Caco-2 (cell line): ENCODE measurements around the gene MMADHC. TPM values are rescaled to one million over a fixed set of nuclear protein-coding genes. Genes with fewer than 3 reads are reported as not detected.

Experiments
- BruUV-seq: library from RNA; stranded (reverse); fragments of 400-500 nt; replicated peaks from 2 replicates; lab custom pipeline; 2021; lab: Mats Ljungman, UMichigan
- CTCF ChIA-PET: fragments of 300-600 bp; sonication (Branson Sonifier 250); formaldehyde crosslinking; loops from one replicate; lab custom pipeline; 2022; ENCODE audit warnings: antibody characterized with exemption; lab: Charles Lee
- POLR2A ChIA-PET: fragments of 300-600 bp; sonication (Branson Sonifier 250); formaldehyde crosslinking; loops from one replicate; lab custom pipeline; 2022; ENCODE audit warnings: antibody characterized with exemption; lab: Charles Lee
- DNase-seq, 2 experiments: peaks; one replicate each; pipeline versions ENCODE4 v3.0.0 to v3.0.0-alpha.2; 2020 to 2022
- H3K27me3 ChIP-seq: replicated peaks from 2 replicates; pipeline ENCODE4 v1.6.0; 2011; ENCODE audit warnings: low read length; ENCODE audit not compliant: control insufficient read depth, insufficient read depth
- H3K36me3 ChIP-seq: 2 replicates; pipeline ENCODE4 v1.5.1; 2011; ENCODE audit warnings: low read length; ENCODE audit not compliant: control insufficient read depth, insufficient read depth
- H3K4me1 ChIP-seq: fragments of 250-450 bp; sonication (Bioruptor Pico); 2 replicates; pipeline ENCODE4 v1.5.1; 2020; ENCODE audit warnings: mild to moderate bottlenecking
- H3K4me3 ChIP-seq: 2 replicates; pipeline ENCODE4 v1.5.1; 2011; ENCODE audit warnings: low read depth, mild to moderate bottlenecking, control low read depth, low read length
- H3K9me3 ChIP-seq: fragments of 250-450 bp; sonication (Bioruptor Pico); 2 replicates; pipeline ENCODE4 v1.5.1; 2020; ENCODE audit warnings: mild to moderate bottlenecking, moderate library complexity
- H3K27ac Mint-ChIP-seq: one replicate; pipeline ENCODE4 v1.8.0; 2022; ENCODE audit warnings: mixed read lengths; ENCODE audit not compliant: unreplicated experiment
- H3K27me3 Mint-ChIP-seq: one replicate; pipeline ENCODE4 v1.8.0; 2022; ENCODE audit warnings: mixed read lengths; ENCODE audit not compliant: insufficient read depth, unreplicated experiment
- H3K36me3 Mint-ChIP-seq: one replicate; pipeline ENCODE4 v1.8.0; 2022; ENCODE audit warnings: mild to moderate bottlenecking, mixed read lengths; ENCODE audit not compliant: insufficient read depth, unreplicated experiment
- H3K4me1 Mint-ChIP-seq: one replicate; pipeline ENCODE4 v1.8.0; 2022; ENCODE audit warnings: low read depth, mixed read lengths; ENCODE audit not compliant: unreplicated experiment
- H3K4me3 Mint-ChIP-seq: one replicate; pipeline ENCODE4 v1.8.0; 2022; ENCODE audit warnings: mild to moderate bottlenecking, moderate library complexity, mixed read lengths; ENCODE audit not compliant: unreplicated experiment
- H3K9me3 Mint-ChIP-seq: one replicate; pipeline ENCODE4 v1.8.0; 2022; ENCODE audit warnings: mixed read lengths; ENCODE audit not compliant: unreplicated experiment
- intact Hi-C: fragments of 100-400 bp; cut with micrococcal nuclease; formaldehyde crosslinking; loops from one replicate; pipeline ENCODE4 v1.10.0; 2022; ENCODE audit not compliant: unreplicated experiment
- total RNA-seq: library from RNA; stranded (reverse); gene quantifications from 2 replicates; pipeline ENCODE4 v1.2.3, GENCODE V29; 2022
- TF ChIP-seq, protein P1 (sequence below), 2 experiments: fragments of 200-600 bp in 1 of 2; IDR thresholded peaks; 1 replicate in 1 of 2; 2 replicates in 1 of 2; pipeline versions ENCODE4 v1.5.1 to v1.8.0; 2011 to 2022; ENCODE audit warnings: antibody characterized with exemption in 1 of 2, control low read depth in 1 of 2, inconsistent platforms in 1 of 2, low read depth in 1 of 2, low read length in 1 of 2, mild to moderate bottlenecking in 1 of 2, moderate library complexity in 1 of 2; ENCODE audit not compliant: insufficient read depth in 1 of 2, severe bottlenecking in 1 of 2, unreplicated experiment in 1 of 2

The MMADHC gene
- total RNA-seq, 1 experiment from 2014 or later = 132 TPM

DNA sequence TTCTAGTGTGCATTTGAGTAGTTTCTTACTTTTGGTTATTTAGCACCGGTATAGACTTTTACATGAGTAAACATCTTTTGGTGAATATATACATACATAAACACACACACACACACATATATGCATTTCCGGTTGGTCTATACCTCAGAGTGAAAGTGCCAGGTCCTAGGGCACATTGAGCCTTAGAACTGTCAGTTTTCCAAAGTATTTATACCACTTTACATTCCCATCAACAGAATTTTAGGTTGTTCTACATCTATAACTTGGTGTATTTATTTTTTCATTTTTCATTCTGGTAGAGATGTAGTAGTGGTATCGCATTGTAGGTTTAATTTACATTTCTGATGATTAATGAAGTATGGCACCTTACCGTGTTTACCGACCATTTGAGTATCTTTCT lies 22.6 kb downstream of the MMADHC start:
- ChIA-PET CTCF (no interaction called here), POLR2A (no interaction called here)
- BruUV-seq = no TSS peak

DNA sequence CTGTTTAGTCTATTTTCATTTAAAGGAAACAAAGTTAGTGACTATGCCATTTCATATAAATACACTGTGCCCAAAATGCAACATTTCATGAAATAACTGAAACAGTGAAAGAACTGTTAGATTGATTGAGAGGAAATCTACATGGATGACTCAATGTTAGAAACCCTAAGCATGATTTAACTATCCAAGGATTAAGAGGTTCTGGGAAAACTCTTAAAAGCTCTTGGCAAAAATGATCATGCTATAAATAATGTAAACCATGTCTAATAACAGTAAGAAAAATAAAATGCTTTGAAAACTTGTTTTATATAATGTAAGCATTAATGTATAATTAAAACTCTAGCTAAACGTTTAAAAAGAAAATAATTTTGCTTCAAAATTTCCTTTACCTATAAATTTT lies 23.5 kb downstream of the MMADHC start:
- Histone ChIP-seq H3K4me3 (no peak overlapping the region), H3K27me3 (no peaks in the 10 kb centered on the region), H3K36me3 (peaks cover 1% of the 10 kb centered on the region), H3K4me1 (peaks cover 7% of the 10 kb centered on the region; the same call in 1 of the 2 replicates), H3K9me3 (no peaks in the 10 kb centered on the region)
- H3K27ac Mint-ChIP-seq = no peak overlapping the region
- H3K36me3 Mint-ChIP-seq = peaks cover 29% of the 10 kb centered on the region
- intact Hi-C loops = loop anchor here (5.0 kb wide), 1 partner anchor 482 kb away; no protein-coding TSS in a partner anchor
- H3K4me3 Mint-ChIP-seq = no peak overlapping the region
- ChIA-PET CTCF (no interaction called here), POLR2A (no interaction called here)
- DNase-seq = no peak
- H3K9me3 Mint-ChIP-seq = no peaks in the 10 kb centered on the region
- H3K27me3 Mint-ChIP-seq = no peaks in the 10 kb centered on the region
- H3K4me1 Mint-ChIP-seq = no peaks in the 10 kb centered on the region
- no TSS peak for BruUV-seq
- TF ChIP-seq, protein P1, sequence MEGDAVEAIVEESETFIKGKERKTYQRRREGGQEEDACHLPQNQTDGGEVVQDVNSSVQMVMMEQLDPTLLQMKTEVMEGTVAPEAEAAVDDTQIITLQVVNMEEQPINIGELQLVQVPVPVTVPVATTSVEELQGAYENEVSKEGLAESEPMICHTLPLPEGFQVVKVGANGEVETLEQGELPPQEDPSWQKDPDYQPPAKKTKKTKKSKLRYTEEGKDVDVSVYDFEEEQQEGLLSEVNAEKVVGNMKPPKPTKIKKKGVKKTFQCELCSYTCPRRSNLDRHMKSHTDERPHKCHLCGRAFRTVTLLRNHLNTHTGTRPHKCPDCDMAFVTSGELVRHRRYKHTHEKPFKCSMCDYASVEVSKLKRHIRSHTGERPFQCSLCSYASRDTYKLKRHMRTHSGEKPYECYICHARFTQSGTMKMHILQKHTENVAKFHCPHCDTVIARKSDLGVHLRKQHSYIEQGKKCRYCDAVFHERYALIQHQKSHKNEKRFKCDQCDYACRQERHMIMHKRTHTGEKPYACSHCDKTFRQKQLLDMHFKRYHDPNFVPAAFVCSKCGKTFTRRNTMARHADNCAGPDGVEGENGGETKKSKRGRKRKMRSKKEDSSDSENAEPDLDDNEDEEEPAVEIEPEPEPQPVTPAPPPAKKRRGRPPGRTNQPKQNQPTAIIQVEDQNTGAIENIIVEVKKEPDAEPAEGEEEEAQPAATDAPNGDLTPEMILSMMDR (IDR thresholded peaks at IDR 0.05; ENCODE audit: insufficient read depth in 1 of 2, low read depth in 1 of 2, low read length in 1 of 2, severe bottlenecking in 1 of 2, unreplicated experiment in 1 of 2) = no peak

More for the DNA sequence above, 22.6 kb downstream of the MMADHC start:
- intact Hi-C loops = loop anchor here (5.0 kb wide), 1 partner anchor 483 kb away; no protein-coding TSS in a partner anchor
- H3K27me3 Mint-ChIP-seq = no peaks in the 10 kb centered on the region
- no peak overlapping the region for H3K4me3 Mint-ChIP-seq
- H3K36me3 ChIP-seq = peaks cover 1% of the 10 kb centered on the region
- H3K9me3 ChIP-seq = no peaks in the 10 kb centered on the region
- H3K4me1 Mint-ChIP-seq = no peaks in the 10 kb centered on the region
- H3K4me1 ChIP-seq = peaks cover 7% of the 10 kb centered on the region; the same call in 1 of the 2 replicates
- TF ChIP-seq, protein P1 (IDR thresholded peaks at IDR 0.05; ENCODE audit: insufficient read depth in 1 of 2, low read depth in 1 of 2, low read length in 1 of 2, severe bottlenecking in 1 of 2, unreplicated experiment in 1 of 2) = no peak
- no peak overlapping the region for H3K27ac Mint-ChIP-seq
- no peak for DNase-seq
- no peaks in the 10 kb centered on the region for H3K9me3 Mint-ChIP-seq
- no peak overlapping the region for H3K4me3 ChIP-seq
- peaks cover 37% of the 10 kb centered on the region for H3K36me3 Mint-ChIP-seq
- H3K27me3 ChIP-seq = no peaks in the 10 kb centered on the region

DNA sequence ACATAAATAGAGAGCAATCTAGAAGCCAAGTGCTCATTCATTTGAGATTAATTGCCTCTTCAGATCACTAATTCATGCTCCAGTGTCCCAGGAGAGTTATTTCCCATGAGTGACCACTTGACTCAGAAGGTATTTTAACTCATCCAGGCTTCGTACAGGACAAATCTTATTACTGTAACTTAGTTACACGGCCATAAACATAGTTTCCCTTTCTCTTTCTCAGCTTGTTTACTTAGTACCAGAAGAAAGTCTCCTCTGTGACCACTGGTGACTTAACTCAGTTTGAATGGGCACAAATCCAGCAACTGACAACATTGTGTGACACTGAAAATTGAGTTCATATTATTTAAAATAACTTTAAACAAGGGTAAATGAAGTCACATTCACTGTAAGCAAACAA lies 25.3 kb downstream of the MMADHC start:
- no peak for DNase-seq
- peaks cover 7% of the 10 kb centered on the region; the same call in 1 of the 2 replicates for H3K4me1 ChIP-seq
- no peaks in the 10 kb centered on the region for H3K36me3 ChIP-seq
- no TSS peak for BruUV-seq
- H3K9me3 Mint-ChIP-seq = no peaks in the 10 kb centered on the region
- no peaks in the 10 kb centered on the region for H3K27me3 ChIP-seq
- H3K36me3 Mint-ChIP-seq = peaks cover 14% of the 10 kb centered on the region
- no peaks in the 10 kb centered on the region for H3K9me3 ChIP-seq
- ChIA-PET CTCF (no interaction called here), POLR2A (no interaction called here)
- H3K4me1 Mint-ChIP-seq = no peaks in the 10 kb centered on the region
- H3K4me3 ChIP-seq = no peak overlapping the region
- intact Hi-C loops = loop anchor here (5.0 kb wide), 1 partner anchor 480 kb away; no protein-coding TSS in a partner anchor
- no peak overlapping the region for H3K4me3 Mint-ChIP-seq
- TF ChIP-seq, protein P1 (IDR thresholded peaks at IDR 0.05; ENCODE audit: insufficient read depth in 1 of 2, low read depth in 1 of 2, low read length in 1 of 2, severe bottlenecking in 1 of 2, unreplicated experiment in 1 of 2) = no peak
- no peak overlapping the region for H3K27ac Mint-ChIP-seq
- no peaks in the 10 kb centered on the region for H3K27me3 Mint-ChIP-seq
